GM12873 (cell line): Measurements from ENCODE around the gene MAP3K14.

Experiments used
- TF ChIP-seq, protein P1 (sequence below): IDR thresholded peaks from 2 replicates; pipeline ENCODE4 v1.5.1; 2012; ENCODE audit warnings: low read depth, mild to moderate bottlenecking, moderate library complexity, low read length, control low read depth; ENCODE audit not compliant: insufficient read depth; ENCODE audit errors: missing control alignments

MAP3K14 gene

DNA sequence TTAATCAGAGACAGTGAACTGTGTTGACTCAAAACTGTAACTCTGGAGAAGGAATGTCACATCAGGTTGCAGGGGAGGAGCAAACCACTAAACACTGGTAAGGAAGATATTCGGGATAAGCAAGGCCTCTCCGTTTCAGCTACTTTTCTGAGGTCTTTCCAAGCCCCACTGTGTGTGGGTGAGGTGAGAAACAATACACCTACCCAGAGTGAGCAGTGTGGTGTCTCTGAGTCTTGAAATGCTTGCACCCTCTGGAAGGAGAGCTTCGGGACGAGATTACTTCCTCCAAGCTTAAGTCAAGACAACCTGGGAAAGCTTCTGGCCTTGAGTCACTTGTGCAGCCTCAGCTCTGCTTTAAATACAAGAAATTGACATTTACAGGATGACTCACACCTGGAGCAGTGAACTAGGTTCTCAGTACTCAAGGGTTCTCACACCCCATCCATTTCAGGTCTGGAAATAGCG lies 2.5 kb upstream of the MAP3K14 start:
- TF ChIP-seq, protein P1, sequence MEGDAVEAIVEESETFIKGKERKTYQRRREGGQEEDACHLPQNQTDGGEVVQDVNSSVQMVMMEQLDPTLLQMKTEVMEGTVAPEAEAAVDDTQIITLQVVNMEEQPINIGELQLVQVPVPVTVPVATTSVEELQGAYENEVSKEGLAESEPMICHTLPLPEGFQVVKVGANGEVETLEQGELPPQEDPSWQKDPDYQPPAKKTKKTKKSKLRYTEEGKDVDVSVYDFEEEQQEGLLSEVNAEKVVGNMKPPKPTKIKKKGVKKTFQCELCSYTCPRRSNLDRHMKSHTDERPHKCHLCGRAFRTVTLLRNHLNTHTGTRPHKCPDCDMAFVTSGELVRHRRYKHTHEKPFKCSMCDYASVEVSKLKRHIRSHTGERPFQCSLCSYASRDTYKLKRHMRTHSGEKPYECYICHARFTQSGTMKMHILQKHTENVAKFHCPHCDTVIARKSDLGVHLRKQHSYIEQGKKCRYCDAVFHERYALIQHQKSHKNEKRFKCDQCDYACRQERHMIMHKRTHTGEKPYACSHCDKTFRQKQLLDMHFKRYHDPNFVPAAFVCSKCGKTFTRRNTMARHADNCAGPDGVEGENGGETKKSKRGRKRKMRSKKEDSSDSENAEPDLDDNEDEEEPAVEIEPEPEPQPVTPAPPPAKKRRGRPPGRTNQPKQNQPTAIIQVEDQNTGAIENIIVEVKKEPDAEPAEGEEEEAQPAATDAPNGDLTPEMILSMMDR: no peak

DNA sequence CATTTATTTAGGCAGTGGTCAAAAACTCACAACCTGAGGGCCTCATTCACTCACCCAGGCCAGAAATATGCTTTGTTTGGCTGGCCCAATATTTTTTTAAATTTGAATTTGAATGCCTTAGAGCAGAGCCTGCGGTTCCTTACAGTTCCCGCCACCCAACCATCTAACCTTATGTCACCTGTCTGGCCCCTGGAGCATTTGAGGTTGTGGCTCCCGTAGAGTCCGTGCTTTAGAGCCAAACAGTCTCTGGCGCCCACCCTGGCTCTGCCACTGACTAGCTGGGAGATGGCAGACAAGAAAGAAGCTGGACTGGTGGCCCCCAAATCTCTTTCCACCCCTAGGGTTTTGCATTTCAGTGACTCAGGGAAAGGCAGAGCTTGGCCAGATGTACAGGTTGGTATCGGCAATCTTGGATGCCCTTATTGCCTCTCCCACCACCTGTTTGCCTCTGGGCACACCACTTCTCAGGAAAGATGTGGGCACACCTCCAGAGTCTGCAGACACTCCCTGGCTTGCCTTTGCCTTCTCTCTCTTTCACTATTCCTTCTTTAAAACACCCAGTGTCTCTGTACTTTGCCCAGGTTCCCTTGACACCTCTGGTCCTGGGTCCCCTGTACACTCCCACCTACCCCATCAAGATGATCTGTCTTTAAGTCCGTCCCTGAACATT lies 1.9 kb upstream of the MAP3K14 start:
- TF ChIP-seq, protein P1: no peak

DNA sequence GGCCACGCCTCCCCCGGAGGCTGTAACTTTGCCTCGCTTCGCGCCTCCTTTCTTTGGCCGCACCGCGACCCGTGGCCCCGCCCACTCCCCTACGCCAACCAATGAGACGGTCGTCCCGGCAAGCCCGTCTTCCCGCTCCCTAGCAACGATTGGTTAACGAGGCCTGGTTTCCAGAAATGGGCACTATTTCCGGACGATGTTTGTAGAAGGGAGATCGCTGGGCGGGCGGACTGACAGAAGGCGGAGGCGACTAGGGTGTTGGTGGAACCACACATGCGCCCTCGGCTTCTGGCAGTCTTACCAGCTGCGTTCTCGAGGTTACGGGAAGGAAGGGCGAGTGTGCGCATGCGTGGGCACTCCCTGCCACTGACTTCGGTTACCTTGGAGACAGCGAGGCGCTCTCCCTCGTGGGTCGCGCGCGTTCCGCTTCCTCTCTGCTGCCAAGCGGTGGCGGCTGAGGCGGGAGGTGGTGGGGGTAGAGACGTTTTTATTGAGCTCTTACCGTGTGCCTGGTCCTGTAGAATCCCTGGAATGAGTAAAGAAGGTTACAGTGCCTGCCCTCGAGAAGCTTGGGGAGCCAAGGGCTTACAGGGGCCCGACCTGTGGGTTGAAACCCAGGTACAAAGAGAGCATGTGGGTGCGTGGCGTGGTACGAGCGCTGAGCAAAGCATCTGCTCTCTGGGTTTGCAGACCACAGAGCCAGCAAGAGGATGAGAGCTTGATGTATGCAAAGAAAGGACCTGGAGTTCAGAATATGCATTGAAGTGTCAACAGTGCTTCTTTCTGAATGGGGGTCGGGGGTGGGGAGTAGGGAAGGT lies 500 bp upstream of the MAP3K14 start:
- TF ChIP-seq, protein P1: no peak

DNA sequence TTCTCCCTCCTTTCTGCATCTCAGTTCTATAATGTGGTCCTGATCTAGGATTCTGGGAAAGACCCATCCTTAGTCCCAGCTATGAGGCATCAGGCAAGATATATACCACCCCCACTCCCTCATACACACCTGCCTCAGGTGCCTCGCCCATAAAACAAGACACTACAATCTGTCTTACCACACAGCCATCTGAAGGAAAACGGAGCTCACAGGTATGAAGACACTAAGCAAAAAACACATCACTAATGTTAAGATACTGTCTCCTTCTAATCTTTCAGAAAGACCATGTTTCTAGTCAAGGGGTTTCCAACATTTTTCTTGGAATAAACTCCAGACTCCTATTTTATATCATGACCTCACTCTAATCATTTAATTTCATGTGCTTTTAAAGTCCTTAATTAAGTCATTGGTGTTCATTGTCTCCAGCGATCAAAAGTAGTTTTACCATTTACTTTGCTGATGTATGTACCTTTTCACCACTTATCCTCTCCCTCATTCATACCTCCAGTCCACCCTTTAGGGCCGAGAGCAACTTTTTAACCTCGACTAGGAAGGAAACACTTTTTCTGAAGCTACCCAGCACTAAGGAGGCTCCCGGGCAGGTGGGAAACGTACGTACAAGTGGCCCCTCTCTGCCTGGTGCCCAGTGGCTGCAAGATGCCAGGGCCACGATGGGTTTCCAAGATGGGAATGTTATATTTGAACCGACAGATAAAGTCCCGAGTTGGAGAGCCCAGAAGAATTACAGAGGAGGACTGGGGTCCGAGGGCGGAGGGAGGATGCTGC lies 979 bp downstream of the MAP3K14 start:
- TF ChIP-seq, protein P1: no peak

- TF ChIP-seq, protein P1: no peak
These were observed 1.8 kb downstream of the MAP3K14 start for GRCh38 chr17:45314741-45315647.

- TF ChIP-seq, protein P1: no peak
These were observed 2.7 kb downstream of the MAP3K14 start for GRCh38 chr17:45313996-45314740.
